Epidermal melanocyte (primary cell): ENCODE measurements around the gene KRT71.
"Not testable (repeated sequence)": the region's sequence is repeated elsewhere in the genome, so short reads cannot be mapped to it uniquely, and the experiment has no call there.

Experiments
- DNase-seq: peaks from one replicate; pipeline ENCODE4 v3.0.0; 2011; ENCODE audit warnings: low spot score; ENCODE audit not compliant: insufficient read length

The KRT71 gene

GRCh38 chr12:52552681-52553195, at the start of gene KRT71:
TSS of gene KRT71 (minus strand) at chr12:52553145. CDS start at chr12:52553077, 68 bp downstream.
- DNase-seq = no peak

- no peak for DNase-seq
Measured at GRCh38 chr12:52602552-52602951, 49.6 kb upstream of the KRT71 start.

GRCh38 chr12:52601671-52602070, 48.7 kb upstream of the KRT71 start:
- DNase-seq = no peak

- no peak for DNase-seq
Measured at GRCh38 chr12:52600941-52601481, 48.1 kb upstream of the KRT71 start, which contains the start of gene KRT72. TSS of gene KRT72 (minus strand) at chr12:52601463. CDS start at chr12:52601452, 11 bp downstream.

GRCh38 chr12:52600475-52600874, 47.5 kb upstream of the KRT71 start:
- DNase-seq = no peak

- DNase-seq = no peak
Measured at GRCh38 chr12:52600071-52600470, 47.1 kb upstream of the KRT71 start.

GRCh38 chr12:52598966-52599365, 46.0 kb upstream of the KRT71 start:
- no peak for DNase-seq

- DNase-seq = not testable (repeated sequence)
Measured at GRCh38 chr12:52594237-52594636, 41.3 kb upstream of the KRT71 start.

GRCh38 chr12:52591521-52591920, 38.6 kb upstream of the KRT71 start:
- no peak for DNase-seq

GRCh38 chr12:52590021-52590420, 37.1 kb upstream of the KRT71 start:
- no peak for DNase-seq

GRCh38 chr12:52587563-52587962, 34.6 kb upstream of the KRT71 start:
- no peak for DNase-seq

- DNase-seq = no peak
Measured at GRCh38 chr12:52585946-52586345, 33.0 kb upstream of the KRT71 start.

GRCh38 chr12:52585066-52585465, 32.1 kb upstream of the KRT71 start:
- DNase-seq = no peak

- no peak for DNase-seq
Measured at GRCh38 chr12:52584156-52584682, 31.3 kb upstream of the KRT71 start.

- peak; percentile 58 for DNase-seq
Measured at GRCh38 chr12:52582971-52583456, 30.1 kb upstream of the KRT71 start.

GRCh38 chr12:52582486-52582885, 29.5 kb upstream of the KRT71 start:
- DNase-seq = no peak

- no peak for DNase-seq
Measured at GRCh38 chr12:52581481-52581880, 28.5 kb upstream of the KRT71 start.

GRCh38 chr12:52581066-52581465, 28.1 kb upstream of the KRT71 start:
- no peak for DNase-seq

- DNase-seq = no peak
Measured at GRCh38 chr12:52580496-52580895, 27.6 kb upstream of the KRT71 start.

GRCh38 chr12:52579468-52580465, 26.8 kb upstream of the KRT71 start:
- no peak for DNase-seq

GRCh38 chr12:52578469-52578868, 25.5 kb upstream of the KRT71 start:
- no peak for DNase-seq

- DNase-seq = no peak
Measured at GRCh38 chr12:52577316-52577715, 24.4 kb upstream of the KRT71 start.
